GM12878 (cell line): ENCODE measurements around the gene NPS. TPM values are rescaled to one million over a fixed set of nuclear protein-coding genes. Genes with fewer than 3 reads are reported as not detected.

Source experiments
- ATAC-seq: fragments of 200-7000 bp; cut with Tn5 transposase; 3 replicates; pipeline ENCODE4 v1.9.1; 2020; ENCODE audit warnings: mild to moderate bottlenecking, moderate library complexity
- BruUV-seq: library from RNA; stranded (reverse); fragments of 400-500 nt; replicated peaks from 2 replicates; lab custom pipeline; 2021; lab: Mats Ljungman, UMichigan
- CTCF ChIA-PET: fragments of 300-600 bp; sonication (Branson Sonifier 250); formaldehyde crosslinking; extraction: SDS; loops from one replicate; lab custom pipeline; 2021; ENCODE audit warnings: inconsistent platforms; lab: Yijun Ruan, JAX
- POLR2A ChIA-PET: fragments of 350-600 bp; formaldehyde crosslinking; extraction: SDS; loops from one replicate; lab custom pipeline; 2021; ENCODE audit warnings: inconsistent platforms; lab: Charles Lee
- RAD21 ChIA-PET: fragments of 300-600 bp; sonication (Branson Sonifier 250); formaldehyde crosslinking; loops from one replicate; lab custom pipeline; 2023; ENCODE audit warnings: antibody characterized with exemption; ENCODE audit not compliant: unreplicated experiment; lab: Charles Lee
- SMC1A ChIA-PET: fragments of 300-600 bp; sonication (Branson Sonifier 250); formaldehyde crosslinking; loops from one replicate; lab custom pipeline; 2023; ENCODE audit not compliant: unreplicated experiment, uncharacterized antibody; lab: Charles Lee
- DNase-seq: peaks from one replicate; pipeline ENCODE4 v3.0.0-alpha.2; 2011; ENCODE audit warnings: low read depth, low spot score
- FAIRE-seq: peaks from 3 replicates; lab custom pipeline; 2011; peaks lifted over from hg19 to GRCh38; lab: Jason Lieb, UNC
- H2AFZ ChIP-seq: 2 replicates; pipeline ENCODE4 v1.6.0; 2011; ENCODE audit warnings: low read depth, low read length, control low read depth; ENCODE audit not compliant: control insufficient read depth
- H3K27ac ChIP-seq: 2 replicates; pipeline ENCODE4 v1.5.1; 2011; ENCODE audit warnings: control low read depth; ENCODE audit not compliant: control insufficient read depth, insufficient read depth
- H3K27me3 ChIP-seq, 2 experiments: replicated peaks in 1 of 2; 2 replicates each; pipeline versions ENCODE4 v1.6.0 to v1.6.1; 2011; ENCODE audit warnings: low read length in 1 of 2; ENCODE audit not compliant: control insufficient read depth in 2 of 2, insufficient read depth in 2 of 2
- H3K36me3 ChIP-seq, 2 experiments: 2 replicates each; pipeline ENCODE4 v1.5.1; 2011; ENCODE audit warnings: low read length in 1 of 2; ENCODE audit not compliant: control insufficient read depth in 2 of 2, insufficient read depth in 2 of 2
- H3K4me1 ChIP-seq: 2 replicates; pipeline ENCODE4 v1.6.1; 2011; ENCODE audit warnings: mild to moderate bottlenecking, low read length, moderate library complexity, mixed read lengths; ENCODE audit not compliant: control insufficient read depth, insufficient read depth
- H3K4me2 ChIP-seq: 2 replicates; pipeline ENCODE4 v1.6.0; 2011; ENCODE audit warnings: control low read depth; ENCODE audit not compliant: control insufficient read depth, insufficient read depth
- H3K4me3 ChIP-seq: fragments of 200-600 bp; sonication (generic); 2 replicates; pipeline ENCODE4 v1.5.1; 2016
- H3K79me2 ChIP-seq: 2 replicates; pipeline ENCODE4 v1.6.0; 2011; ENCODE audit warnings: low read length; ENCODE audit not compliant: control insufficient read depth, insufficient read depth
- H3K9ac ChIP-seq: 2 replicates; pipeline ENCODE4 v1.8.0; 2011; ENCODE audit warnings: low read length, control low read depth, mixed read lengths; ENCODE audit not compliant: control insufficient read depth, insufficient read depth
- H3K9me3 ChIP-seq: replicated peaks from 3 replicates; pipeline ENCODE4 v1.5.1; 2011; ENCODE audit warnings: mild to moderate bottlenecking, low read length; ENCODE audit not compliant: control insufficient read depth, insufficient read depth
- H4K20me1 ChIP-seq: 2 replicates; pipeline ENCODE4 v1.6.0; 2011; ENCODE audit not compliant: control insufficient read depth, insufficient read depth
- ASH2L ChIP-seq: fragments of 300-600, 200-600 bp; sonication (generic); IDR thresholded peaks from 2 replicates; pipeline ENCODE4 v1.6.1; 2017; ENCODE audit warnings: low read depth, mild to moderate bottlenecking, borderline replicate concordance
- BRCA1 ChIP-seq: IDR thresholded peaks from 2 replicates; pipeline ENCODE4 v1.6.1; 2011; ENCODE audit warnings: low read depth, low read length, improper control_type of control experiment
- CBX3 ChIP-seq: fragments of 200-600 bp; sonication (generic); IDR thresholded peaks from 2 replicates; pipeline ENCODE4 v1.6.1; 2016; ENCODE audit warnings: low read depth, borderline replicate concordance
- RB1 ChIP-seq: fragments of 450-650 bp; formaldehyde crosslinking; IDR thresholded peaks from 2 replicates; pipeline ENCODE4 v1.6.1; 2017; ENCODE audit warnings: mild to moderate bottlenecking, borderline replicate concordance
- REST ChIP-seq: IDR thresholded peaks from 2 replicates; pipeline ENCODE4 v1.6.1; 2012; ENCODE audit warnings: mild to moderate bottlenecking, low read depth, low read length
- WGBS: methylation state at CpG from one replicate; pipeline ENCODE4 v1.1.6; 2016; ENCODE audit warnings: low lambda C conversion rate; ENCODE audit not compliant: insufficient replicate concordance, insufficient coverage; ENCODE audit errors: missing lambda C conversion rate; 5-methylcytosine and 5-hydroxymethylcytosine counted together
- in situ Hi-C: fragments of 300-500 bp; cut with MboI; formaldehyde crosslinking; loops from 9 replicates; pipeline ENCODE4 v1.14.3; 2018; ENCODE audit warnings: mixed read lengths
- intact Hi-C: fragments of 100-400 bp; cut with micrococcal nuclease; formaldehyde crosslinking; loops from one replicate; pipeline ENCODE4 v1.14.2; 2022; ENCODE audit not compliant: unreplicated experiment
- polyA plus RNA-seq, 11 experiments: library from polyadenylated mRNA; depleted of rRNA in 4 of 11; unstranded in 6 of 11; stranded (reverse) in 5 of 11; fragments of >200 nt; fragmentation: Nextera tagmentation in 4 of 11; fragmentation: Illumina TruSeq in 1 of 11; extraction: Ambion mirVana in 4 of 11; extraction: Trizol in 1 of 11; gene quantifications; 1 replicate in 1 of 11; 2 replicates in 10 of 11; pipeline versions ENCODE4 v1.2.1 to v1.2.3, GENCODE V29; 2011 to 2016; ENCODE audit warnings: inconsistent platforms in 2 of 11, missing spikeins in 2 of 11, low read depth in 1 of 11
- total RNA-seq, 4 experiments: library from RNA; depleted of rRNA in 3 of 4; stranded (reverse); fragments of >200 nt in 3 of 4; fragmentation: Illumina TruSeq in 1 of 4; extraction: Trizol in 1 of 4; gene quantifications; 2 replicates each; pipeline versions ENCODE4 v1.2.1 to v1.2.3, GENCODE V29; 2013 to 2021

Gene NPS
- total and polyA plus RNA-seq, 10 of the 15 experiments (the other 5 are each of a cell fraction or from before 2014, with no cell fraction given): not detected

- DNase-seq: no peak
- no peaks in the 10 kb centered on the region for H3K27me3 ChIP-seq
- ChIA-PET POLR2A (no interaction called here), SMC1A (no interaction called here), CTCF (interaction anchor here (1.2 kb wide), 1 partner anchor 277 kb away, joined by 3 read pairs; no protein-coding TSS in a partner anchor), RAD21 (no interaction called here)
- H3K36me3 ChIP-seq: no peaks in the 10 kb centered on the region
- no peaks in the 10 kb centered on the region for H3K79me2 ChIP-seq
- ATAC-seq: no peak
- WGBS: 19% methylated on average over 6 of the region's 6 CpGs
- H3K9me3 ChIP-seq: no peaks in the 10 kb centered on the region
- no peak overlapping the region for H3K4me3 ChIP-seq
- intact Hi-C loops (no loop called here), in situ Hi-C loops (no loop called here)
- H2AFZ ChIP-seq: no peak overlapping the region
- TF ChIP-seq RB1 (no peak), BRCA1 (no peak), REST (no peak), CBX3 (no peak), ASH2L (no peak)
- H3K9ac ChIP-seq: no peak overlapping the region
- no peaks in the 10 kb centered on the region for H4K20me1 ChIP-seq
- FAIRE-seq: no peak
- no TSS peak for BruUV-seq
- no peak overlapping the region for H3K27ac ChIP-seq
- H3K4me2 ChIP-seq: no peak overlapping the region
- no peaks in the 10 kb centered on the region for H3K4me1 ChIP-seq
These were observed 27.6 kb downstream of the NPS start for GRCh38 chr10:127576740-127577161.
